ENCODE measurements around the gene ADRB2.
"Not testable (repeated sequence)": the region's sequence is repeated elsewhere in the genome, so short reads cannot be mapped to it uniquely, and the experiment has no call there.

Gene ADRB2

DNA sequence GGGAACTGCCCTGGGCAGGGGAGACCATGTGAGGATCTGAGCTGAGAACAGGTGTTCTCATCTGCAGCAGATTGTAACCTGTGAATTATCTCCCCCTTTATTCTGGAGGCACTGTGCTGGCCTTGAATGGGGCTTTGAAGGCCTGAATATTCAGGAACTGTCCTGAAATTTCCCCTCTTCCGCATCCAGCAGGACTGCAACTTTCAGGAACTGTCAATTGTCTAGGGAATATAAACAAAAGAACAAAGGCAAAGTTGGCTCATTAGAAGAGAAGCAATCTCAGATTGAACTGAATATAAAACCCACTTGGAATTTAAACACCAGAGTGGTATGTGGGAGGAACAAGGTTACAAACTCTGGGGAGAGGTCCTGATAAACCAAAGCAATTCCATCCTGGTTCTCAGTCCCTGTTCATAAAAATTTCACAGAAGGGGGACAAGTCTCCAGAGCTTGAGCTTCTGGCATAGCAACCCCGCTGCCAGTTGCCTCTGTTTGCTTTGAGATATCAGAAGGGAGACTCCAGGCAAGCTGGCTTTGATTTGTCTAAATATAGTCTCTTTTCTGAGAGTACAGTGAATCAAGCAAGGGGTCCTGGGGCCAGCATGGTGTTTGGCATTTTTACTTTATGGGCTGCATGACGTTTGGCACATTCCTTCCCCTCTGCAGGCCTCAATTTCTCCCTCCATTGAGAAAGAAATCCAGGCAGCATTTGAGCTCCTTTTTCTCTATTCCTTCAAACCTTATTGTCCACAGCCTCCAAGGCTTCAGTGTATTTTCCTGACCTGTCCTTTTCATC lies 47.5 kb downstream of the ADRB2 start:
- TF ChIP-seq, protein P1, sequence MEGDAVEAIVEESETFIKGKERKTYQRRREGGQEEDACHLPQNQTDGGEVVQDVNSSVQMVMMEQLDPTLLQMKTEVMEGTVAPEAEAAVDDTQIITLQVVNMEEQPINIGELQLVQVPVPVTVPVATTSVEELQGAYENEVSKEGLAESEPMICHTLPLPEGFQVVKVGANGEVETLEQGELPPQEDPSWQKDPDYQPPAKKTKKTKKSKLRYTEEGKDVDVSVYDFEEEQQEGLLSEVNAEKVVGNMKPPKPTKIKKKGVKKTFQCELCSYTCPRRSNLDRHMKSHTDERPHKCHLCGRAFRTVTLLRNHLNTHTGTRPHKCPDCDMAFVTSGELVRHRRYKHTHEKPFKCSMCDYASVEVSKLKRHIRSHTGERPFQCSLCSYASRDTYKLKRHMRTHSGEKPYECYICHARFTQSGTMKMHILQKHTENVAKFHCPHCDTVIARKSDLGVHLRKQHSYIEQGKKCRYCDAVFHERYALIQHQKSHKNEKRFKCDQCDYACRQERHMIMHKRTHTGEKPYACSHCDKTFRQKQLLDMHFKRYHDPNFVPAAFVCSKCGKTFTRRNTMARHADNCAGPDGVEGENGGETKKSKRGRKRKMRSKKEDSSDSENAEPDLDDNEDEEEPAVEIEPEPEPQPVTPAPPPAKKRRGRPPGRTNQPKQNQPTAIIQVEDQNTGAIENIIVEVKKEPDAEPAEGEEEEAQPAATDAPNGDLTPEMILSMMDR (IDR thresholded peaks at IDR 0.05; ENCODE audit: insufficient read depth, low read depth, low read length, missing control alignments) = no peak
- no peak for DNase-seq (ENCODE audit: low read depth)

DNA sequence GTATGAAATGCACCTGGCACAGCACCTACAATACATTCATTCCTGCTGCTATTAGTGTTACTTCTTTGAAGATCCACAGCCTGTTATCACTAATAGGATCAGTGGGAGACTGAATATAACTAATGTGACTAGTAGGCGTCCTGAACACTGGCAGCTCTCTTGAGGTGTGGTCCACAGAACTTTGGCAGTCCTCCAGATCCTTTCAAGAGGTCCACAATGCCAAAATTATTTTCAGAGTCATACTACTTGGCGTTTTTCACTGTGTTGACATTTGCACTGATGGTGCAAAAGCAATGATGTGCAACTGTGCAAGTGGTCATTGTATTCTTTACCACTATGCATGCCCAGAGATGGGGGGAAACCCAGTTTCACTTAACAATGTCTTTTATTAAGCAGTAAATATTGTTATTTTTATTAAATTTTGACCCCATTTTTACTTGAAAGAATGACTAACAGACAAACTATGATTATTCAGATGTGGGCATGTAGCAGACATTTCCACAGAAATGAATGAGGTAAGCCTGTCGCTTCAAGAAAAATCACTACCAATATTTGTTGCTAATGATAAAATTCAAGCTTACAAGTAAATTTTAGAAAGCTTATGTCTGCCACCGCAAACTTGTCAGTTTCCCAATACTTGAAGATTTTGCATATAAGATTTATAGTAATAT lies 48.9 kb downstream of the ADRB2 start:
- peak; percentile 24 for DNase-seq (ENCODE audit: low read depth)
- H3K4me3 ChIP-seq (ENCODE audit: low read length) = no peak overlapping the region
- TF ChIP-seq, protein P1 (IDR thresholded peaks at IDR 0.05; ENCODE audit: insufficient read depth, low read depth, low read length, missing control alignments) = no peak

More for the DNA sequence above, 47.5 kb downstream of the ADRB2 start:
- no peak overlapping the region for H3K4me3 ChIP-seq (ENCODE audit: low read length)

DNA sequence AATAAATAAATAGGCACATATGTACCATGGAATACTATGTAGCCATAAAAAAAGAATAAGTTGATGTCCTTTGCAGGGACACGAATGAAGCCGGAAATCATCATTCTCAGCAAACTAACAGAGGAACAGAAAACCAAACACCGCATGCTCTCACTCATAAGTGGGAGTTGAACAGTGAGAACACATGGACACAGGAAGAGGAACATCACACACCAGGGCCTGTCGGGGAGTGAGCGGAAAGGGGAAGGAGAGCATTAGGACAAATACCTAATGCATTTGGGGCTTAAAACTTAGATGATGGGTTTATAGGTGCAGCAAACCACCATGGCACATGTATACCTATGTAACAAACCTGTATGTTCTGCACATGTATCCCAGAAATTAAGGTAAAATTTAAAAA lies 51.0 kb downstream of the ADRB2 start:
- DNase-seq (ENCODE audit: low read depth) = not testable (repeated sequence)

More for the DNA sequence above, 51.0 kb downstream of the ADRB2 start:
- not testable (repeated sequence) for H3K4me3 ChIP-seq (ENCODE audit: low read length)
